ENCODE results near the gene KLHL29.

KLHL29 gene

DNA sequence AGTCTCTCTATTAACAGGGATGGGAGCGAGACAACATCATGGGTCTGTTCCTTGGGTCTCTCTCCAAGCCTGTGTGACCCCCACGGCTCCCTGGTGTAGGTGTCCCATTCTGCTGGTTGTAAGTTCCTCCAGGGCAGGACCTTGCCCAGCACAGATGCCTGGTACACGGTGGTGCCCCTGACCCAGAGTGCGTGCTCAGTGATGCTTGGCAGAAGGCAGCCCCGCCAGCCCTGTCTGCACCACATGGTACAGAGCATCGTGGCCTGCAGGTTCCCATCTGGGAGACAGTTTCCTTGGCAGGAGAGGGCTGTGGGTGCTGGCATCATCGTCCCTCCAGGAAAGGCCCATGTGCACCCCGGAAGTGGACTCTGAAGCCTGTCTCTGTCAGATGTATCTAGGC is 249.0 kb downstream of the KLHL29 start:
- DNase-seq (ENCODE audit: low read depth), result no peak

DNA sequence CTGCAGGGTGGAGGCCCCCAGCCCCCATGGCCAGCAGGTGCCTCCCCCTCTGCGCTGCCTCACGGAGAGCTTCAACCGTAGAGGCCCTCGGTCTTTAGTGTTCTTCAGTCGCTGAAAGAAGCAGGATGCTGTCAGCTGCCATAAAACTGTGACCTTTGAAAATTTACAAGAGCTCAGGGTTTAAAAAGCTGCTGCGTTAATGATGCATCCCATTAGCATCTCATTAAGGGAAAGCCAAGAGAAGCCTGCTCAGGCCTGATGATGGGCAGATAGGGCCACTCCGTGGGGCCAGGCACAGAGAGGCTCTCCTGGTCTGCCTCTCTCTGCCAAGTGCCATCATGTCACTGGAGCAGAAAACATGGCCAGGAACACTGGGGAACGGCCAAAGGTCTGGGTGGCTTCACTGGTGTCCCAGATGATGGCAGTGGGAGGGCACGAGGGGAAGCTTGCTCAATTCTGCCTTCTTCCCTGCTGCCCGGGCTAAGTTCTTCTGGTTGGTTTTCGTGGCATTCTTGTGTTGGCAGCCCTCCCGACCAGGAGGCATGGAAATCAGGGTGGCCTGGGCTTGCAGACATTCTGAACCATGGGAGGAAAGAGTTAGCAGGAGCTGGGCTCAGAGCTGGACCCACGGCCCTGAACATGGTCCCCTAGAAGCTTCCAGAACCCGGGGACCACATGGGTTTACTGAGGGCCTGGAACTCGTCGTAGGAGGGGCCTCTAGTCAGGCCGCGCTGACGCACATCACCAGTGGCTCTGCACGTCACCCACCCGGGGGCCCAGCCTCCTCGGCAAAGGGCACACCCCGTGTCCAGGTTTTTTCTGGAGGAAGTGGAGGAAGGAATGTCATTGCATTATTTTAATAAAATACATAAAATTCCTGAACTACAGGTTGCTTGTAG is 250.7 kb downstream of the KLHL29 start:
- no peak for DNase-seq (ENCODE audit: low read depth)

DNA sequence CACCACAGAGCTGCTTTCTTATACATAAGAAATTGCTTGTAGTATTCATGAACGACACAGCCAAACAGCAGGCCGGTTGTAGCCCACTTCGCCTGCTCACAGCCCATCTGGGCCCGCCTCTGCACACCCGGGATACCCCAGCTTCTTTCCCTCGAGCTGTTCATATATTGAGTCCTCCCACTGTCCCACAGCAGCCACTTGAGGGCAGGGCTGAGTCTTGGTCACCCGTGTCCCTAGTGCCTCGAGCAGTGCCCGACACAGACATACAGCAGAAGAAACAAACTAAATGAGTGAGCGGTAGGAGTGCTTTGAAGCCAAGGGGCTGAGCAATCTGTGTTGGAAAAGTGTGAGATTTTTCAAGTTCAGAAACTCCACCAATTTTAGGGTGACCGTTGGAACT is 251.4 kb downstream of the KLHL29 start:
- no peak for DNase-seq (ENCODE audit: low read depth)

DNA sequence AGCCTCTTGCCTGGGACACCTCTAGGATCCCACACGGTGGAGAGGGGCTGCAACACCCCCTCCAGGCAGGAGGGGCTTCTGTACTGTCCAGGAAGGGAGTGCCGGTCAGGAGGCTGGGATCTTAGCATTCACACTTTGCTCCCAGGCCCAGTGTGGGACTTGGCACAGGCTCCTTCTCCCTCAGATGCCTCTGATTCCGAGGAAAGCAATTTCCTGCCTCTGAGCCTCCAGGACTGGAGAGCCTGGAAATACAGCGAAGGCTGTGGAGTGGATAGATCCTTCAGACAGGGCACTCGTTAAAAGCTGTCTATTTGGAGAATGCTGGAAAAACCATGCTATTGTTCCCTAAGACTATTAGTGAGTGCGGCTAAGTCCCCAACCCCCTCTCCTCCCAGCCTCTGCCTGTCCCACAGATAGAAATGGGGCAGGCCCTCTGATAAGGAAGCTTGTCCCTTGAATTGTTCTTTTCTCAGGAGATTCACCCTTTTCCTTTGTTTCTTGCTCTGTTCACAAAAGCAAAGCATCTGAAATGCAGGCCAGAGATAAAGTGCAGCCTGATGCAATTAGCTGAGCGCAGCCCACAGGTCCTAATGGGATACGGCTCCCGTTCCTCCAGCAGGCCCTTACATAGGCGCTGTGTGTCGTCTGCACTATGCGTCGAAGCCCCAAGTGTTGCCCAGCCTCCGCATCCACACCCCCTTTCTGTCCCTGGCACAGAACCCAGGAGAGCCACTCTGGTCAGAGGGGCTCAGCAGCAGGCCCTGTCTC is 252.2 kb downstream of the KLHL29 start:
- no peak for DNase-seq (ENCODE audit: low read depth)

DNA sequence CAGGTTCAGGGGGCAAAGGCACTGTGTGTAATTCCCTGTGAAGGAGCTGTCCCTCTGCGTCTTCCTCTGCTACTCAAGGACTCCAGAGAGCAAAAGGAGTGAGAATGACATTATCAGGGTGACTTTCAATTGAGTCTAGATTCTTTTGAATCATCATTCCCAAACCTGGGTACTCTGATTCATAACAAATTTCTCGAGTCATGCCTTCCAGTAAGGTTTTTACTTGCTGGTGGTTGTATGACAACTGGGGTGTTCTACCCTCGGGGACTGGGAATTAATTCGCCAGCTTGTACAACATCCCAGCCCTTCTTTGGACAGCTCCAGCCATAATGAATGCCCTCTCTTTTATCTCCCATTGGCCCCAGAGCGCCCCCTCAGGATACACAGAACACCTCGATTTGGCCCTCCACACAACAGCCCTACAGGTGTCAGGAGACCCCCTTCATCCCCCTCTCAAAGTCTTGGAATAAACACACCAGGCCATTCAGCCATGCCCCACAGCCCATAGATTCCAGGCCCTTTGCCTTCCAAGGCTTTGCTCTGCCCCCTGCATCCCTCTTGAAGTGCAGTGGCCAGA is 254.5 kb downstream of the KLHL29 start:
- DNase-seq (ENCODE audit: low read depth), result no peak

DNA sequence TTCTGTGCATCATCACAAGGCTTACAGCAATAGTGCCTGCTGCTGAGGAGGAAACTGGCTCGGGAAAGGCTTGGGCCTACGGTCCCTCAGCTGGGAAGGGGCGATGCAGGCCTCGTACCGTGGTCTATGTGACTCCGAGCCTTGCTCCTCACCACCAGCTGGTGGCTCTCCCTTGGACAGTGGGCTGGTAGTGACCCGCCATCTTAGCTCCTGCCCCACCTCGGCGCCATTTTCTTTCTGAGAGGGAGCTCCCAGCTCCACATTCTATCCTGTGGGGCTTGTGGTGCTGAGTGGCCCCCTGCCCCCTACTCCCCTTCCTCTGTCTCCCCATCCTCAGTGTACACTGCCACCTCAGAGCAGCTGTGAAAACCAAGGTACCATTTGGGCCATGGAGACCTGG is 255.7 kb downstream of the KLHL29 start:
- DNase-seq (ENCODE audit: low read depth), result no peak

DNA sequence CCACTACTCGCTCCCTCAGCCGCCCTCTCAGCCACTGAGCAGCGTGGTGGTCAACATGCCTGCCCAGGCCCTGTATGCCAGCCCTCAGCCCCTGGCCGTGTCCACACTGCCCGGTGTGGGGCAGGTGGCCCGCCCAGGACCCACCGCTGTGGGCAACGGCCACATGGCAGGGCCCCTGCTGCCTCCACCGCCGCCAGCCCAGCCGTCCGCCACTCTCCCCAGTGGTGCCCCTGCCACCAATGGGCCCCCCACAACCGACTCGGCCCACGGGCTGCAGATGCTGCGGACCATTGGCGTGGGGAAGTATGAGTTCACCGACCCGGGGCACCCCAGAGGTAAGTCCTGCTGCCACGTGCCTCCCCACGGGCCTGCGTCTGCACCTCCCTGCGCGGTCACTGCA is 257.5 kb downstream of the KLHL29 start:
- no peak for DNase-seq (ENCODE audit: low read depth)

DNA sequence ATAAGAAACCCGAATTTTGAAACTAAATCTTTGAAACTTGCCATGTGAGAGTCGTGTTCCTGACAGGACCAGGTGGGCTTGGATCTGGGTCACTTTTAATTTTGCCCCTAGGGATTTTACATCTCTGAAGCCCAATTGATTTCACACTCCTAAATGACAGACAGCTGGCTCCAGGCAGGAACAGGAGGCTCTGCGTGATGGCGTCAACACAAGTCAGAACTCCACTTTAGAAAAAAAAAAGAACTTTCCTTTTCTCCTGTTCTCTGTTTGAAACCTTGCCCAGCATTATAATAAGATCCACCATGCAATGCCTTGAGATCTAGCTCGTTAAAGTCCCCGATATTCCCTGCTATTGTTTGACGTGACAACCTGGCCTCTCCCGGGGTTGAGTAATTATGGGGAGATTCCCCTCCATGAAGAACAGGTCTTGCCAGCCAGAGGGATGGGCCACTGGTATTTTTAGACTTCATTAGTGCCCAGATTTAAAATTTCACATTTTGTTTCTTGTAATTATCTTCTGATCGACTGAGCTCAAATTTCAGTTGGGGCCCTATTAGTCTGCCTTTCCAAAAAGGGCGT is 260.3 kb downstream of the KLHL29 start:
- no peak for DNase-seq (ENCODE audit: low read depth)

DNA sequence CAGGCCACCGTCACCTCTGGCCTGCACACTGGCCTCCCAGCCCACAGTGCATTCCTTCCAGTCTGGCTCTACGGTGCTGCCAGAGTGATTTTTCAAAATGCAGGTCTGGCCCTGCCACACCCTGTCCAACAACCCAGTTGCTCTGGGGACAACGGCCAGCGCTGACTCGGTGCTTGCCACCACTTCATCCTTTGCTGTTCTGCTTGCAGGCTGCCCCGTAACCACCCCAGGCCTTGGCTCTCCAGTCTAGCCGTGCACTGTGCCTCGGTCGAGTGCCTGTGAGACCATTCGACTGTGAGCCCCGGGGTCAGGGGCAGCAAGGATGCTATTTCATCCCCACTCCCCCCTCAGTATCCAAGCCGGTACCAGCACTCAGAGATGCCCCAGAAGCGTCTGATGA is 262.6 kb downstream of the KLHL29 start:
- DNase-seq (ENCODE audit: low read depth), result no peak

DNA sequence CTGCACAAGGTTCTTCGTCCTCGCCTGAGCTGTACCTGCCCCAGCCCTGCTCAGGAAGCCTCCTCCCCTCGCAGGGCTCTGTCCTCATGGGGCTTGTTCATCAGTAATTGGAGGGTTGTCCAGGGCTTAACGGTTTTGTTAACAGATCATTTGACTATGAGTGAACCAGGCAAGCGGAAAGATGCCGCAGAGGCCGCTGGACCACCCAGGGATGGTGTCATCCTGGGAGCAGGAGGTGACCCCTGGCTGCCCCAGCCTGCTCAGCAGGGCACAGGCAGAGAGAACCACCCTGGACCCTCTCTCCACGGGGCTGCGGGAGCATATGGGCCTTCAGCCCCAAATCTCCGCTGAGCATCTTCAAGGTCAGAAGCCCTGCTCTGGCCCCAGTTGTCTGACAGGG is 264.3 kb downstream of the KLHL29 start:
- DNase-seq (ENCODE audit: low read depth), result no peak

DNA sequence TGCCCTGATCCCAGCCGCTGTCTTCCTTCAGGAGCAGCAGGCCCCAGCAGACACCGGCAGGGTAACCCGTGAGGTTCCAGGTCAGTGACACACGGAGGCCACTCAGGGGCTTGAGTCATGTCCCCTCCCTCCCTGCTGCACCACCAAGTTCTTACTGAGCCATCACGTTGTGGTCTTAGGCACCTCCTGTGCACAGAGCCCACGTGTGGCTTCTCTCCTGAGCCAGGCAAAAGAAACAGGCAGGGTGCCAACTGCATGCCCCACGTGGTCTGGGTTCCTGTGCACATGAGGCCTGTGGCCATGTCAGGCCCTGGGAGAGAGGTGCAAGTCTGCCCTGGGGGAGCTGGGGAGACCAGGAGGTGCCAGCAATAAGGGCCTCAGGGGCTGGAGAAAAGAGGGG is 264.8 kb downstream of the KLHL29 start:
- no peak for DNase-seq (ENCODE audit: low read depth)

DNA sequence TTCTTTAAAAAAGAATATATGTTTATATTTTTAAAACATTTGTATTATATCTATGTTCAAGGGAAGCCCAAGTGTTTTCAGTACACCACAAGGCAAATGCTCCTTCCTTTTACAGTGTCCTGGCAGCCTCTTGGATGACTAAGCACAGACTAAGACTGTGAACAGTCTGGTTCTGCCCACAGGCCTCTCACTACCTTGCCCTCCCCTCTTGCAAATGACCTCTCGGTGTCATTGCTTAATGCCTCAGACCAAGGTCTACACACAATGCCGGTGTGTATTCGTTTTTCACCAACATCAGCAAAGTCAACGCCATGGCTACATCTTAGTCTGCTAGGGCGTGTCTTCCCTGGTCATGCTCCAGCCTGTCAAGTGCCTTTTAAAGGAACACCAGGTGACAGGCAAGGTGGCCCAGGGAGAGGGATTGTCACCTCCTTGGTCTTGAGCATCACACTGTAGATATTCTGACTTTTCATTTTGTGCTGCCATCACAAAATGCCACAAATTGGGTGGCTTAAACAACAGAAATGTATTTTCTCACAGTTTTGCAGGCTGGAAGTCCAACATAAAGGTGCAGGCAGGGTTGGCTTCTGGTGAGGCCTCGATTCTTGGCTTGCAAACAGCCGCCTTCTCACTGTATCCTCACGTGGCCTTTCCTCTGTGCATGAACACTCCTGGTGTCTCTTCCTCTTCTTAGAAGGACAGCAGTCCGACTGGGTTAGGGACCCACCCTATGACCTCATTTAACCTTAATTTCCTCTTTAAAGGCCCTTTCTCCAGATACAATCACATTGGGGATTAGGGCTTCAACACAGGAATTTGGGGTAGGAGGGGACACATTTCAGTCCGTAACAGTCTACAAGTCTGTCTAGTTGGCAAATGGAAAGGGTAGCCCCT is 266.5 kb downstream of the KLHL29 start:
- no peak for DNase-seq (ENCODE audit: low read depth)

DNA sequence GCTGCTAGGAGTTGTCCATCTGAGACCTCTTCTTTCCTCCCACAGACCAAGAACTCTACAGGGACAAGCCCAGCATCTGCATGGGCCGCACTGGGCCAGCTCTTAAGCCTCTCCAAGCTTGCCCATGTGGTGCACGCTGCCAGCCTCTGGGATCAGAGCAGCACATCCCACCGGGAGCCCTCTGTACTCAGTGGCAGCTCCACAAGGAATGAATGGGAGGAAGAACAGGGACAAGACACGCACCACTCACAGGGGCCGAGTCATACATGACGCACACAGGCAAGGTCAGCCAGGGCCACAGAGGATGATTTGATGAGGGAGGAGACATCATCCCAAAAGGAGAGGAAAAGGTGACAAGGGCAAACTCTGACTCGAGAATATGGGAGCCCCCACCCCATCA is 268.3 kb downstream of the KLHL29 start:
- DNase-seq (ENCODE audit: low read depth), result no peak

DNA sequence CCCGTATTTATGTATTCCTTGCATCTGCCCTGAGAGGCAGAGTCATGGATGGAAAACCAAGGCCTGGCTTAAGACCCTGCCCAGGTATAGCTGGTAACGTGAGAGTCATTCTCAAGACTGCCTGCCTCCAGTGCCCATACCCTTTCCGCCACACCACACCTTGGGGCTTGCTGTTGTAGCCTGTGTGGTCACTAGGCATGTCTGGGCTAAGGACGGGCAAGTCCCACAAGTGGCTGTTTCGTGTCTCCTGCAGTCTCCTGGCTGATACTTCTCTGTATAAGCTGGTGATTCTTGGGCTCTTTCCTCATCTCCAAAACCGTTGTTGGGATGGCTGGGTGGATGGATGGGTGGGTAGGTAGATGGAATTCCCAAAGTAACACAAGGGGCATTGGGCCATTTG is 269.8 kb downstream of the KLHL29 start:
- no peak for DNase-seq (ENCODE audit: low read depth)

DNA sequence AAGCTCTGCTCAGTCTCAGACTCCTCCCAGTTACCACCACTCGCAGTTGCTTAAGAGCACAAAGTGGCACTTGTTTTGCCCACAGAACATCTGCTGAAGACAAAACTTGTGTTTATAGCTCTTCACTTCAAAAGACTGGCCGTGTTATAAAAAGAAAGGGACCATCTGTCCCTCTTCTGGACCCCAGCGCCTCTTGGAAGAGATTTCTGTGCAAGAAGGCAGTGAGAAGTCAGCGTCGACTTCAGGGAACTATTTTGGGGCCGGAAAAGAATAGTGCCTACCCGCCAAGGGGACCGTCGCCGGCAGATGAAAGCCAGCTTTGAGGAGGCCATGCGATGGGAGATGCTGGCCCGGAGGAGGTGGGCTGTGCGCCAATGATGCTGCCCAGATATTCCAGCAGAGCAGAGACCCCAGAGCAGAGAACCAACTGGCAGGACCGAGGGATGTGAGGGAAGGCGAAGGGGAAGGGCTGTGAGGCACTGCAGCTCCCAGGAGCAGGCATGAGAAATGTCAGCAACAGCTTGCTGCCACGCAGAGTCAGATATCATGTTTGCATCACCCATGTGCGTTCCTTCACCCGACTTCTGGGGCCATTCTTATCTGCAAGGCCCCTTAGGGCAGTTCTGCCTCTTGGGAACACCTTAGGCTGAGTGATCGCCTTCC is 271.1 kb downstream of the KLHL29 start:
- no peak for DNase-seq (ENCODE audit: low read depth)

DNA sequence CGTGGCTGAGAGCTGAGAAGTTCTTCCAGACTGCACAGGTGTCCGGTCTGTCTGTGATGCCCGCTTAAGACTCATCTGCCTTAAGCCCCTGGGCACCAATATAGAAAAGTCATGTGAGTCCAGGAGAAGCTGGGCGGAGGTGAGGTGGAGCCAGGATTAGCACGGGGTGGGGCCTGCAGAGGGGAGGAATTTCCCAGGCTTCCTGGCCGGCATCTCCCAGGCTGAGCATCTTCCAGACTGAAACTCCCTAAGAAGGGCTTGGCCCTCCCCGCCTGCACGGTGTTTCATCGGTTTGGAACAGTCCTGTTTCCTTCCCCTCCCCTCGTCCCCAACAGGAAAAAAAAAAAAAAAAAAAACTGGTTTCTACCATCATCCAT is 271.6 kb downstream of the KLHL29 start:
- DNase-seq (ENCODE audit: low read depth), result no peak

DNA sequence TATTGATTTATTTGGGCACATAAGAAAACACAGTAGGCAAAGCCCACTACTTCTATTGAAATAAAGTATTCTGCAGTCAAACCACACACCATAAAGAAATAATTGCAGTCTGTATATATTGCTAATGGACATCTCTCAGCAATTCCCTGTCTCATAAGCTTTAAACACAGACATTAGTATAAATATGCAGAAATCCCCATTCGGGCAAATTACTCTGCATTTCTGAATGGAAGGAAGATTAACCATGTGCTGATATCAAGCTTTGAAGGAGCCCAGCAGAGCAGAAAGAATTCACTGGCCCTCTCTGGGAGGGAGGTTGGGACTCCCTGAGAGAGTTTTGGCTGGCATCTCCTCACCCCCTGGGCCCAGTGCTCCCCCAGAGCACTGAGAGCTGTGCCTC is 272.4 kb downstream of the KLHL29 start:
- no peak for DNase-seq (ENCODE audit: low read depth)

DNA sequence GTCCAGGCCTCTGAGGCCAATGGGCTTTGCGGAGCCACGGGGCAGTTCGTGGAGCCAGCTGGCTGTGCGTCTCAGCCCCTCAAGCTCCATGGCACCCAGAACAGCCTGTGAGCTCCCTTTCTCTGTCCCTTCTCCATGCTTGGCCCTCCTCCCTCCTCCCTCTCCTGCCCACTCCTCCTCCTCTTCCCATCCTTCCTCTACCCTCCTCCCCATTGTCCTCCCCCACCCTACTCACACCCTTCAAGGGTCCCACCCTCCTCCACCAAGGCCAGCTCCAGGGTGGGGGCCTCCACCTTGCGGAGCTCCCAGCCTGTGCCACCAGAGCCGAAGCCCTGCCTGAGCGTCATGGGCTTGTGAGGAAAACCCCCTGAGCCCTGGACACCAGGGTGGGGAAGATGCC is 273.0 kb downstream of the KLHL29 start:
- DNase-seq (ENCODE audit: low read depth), result no peak

DNA sequence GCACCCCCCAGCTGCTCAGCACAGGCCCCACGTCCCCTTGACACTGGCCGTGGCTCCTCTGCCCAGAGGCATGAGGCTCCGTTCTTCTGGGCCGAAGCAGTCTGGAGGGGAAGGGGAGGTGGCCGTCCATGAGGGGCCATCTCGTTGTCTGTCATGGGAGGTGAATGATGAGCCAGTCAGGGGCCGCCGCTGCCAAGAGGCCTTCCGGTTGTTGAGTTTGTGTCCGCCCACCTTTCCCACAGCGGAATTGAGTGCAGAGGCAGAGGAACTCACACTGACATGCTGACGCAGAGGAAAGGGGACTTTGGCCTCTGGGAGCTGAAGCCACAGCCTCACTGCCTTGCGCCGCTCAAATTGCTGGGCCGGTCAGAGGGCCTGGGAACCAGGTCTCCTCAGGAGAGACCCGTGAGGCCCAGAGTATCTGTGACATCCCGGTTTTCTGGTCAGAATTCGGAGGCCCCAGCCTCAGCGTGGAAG is 273.5 kb downstream of the KLHL29 start:
- peak; percentile 5 for DNase-seq (ENCODE audit: low read depth)

DNA sequence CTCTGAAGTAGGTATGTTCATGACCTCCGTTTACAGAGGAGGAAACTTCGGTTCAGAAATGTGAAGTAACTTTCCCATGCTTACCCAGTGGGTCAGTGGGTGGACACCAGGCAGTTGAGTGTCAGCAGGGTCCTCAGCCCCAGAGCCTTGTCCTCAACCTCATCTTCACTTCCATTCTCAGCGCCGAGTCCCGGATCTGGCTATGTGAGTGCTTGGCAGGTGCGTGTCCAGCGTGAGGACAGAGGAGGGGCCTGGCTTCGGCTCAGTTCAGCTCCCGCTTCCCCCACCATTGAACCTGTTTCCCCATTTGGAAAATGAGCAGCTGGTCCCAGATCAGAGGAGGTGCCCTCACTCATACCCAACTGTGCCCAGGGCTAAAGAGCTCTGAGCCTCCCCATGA is 274.3 kb downstream of the KLHL29 start:
- no peak for DNase-seq (ENCODE audit: low read depth)

DNA sequence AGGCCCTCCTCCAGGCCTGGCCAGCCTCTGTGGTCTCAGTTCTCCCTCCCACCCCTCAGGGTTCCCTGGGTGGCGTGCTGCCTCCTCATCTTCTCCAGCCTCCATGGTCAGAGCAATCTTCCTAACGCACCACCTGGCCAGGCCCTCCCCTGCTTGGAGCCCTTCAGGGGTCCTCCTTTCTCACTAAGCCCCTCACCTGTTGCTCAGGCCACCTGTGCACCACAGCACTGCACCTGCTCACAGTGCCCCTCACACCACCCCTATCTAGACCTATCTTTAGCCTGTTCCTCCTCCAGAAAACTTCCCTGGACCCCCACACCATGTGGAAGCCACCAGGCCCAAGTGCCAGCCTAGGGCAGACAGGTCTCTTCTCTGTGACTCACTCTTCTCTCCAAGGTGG is 274.8 kb downstream of the KLHL29 start:
- DNase-seq (ENCODE audit: low read depth), result no peak

All from activated T-cell treated with anti-CD3 and anti-CD28 coated beads for 24 hours (primary cell).